Muscle layer of duodenum (tissue), 2 donors: ENCODE data around the gene GRIK1.

Source experiments
- H3K27ac ChIP-seq: one replicate; pipeline ENCODE4 v1.7.0; 2013; ENCODE audit warnings: mild to moderate bottlenecking, low read length
- H3K27me3 ChIP-seq: one replicate; pipeline ENCODE4 v1.7.0; 2013; ENCODE audit warnings: low read depth, mild to moderate bottlenecking, control low read depth, low read length
- H3K36me3 ChIP-seq, 2 donors: one replicate each; pipeline ENCODE4 v1.7.0; 2013; ENCODE audit warnings: low read length in 2 of 2, control low read depth in 1 of 2, mild to moderate bottlenecking in 1 of 2; ENCODE audit not compliant: insufficient read depth in 2 of 2, control insufficient read depth in 1 of 2
- H3K4me1 ChIP-seq, 2 donors: one replicate each; pipeline ENCODE4 v1.7.0; 2013; ENCODE audit warnings: low read length in 2 of 2, mild to moderate bottlenecking in 2 of 2, control low read depth in 1 of 2, moderate library complexity in 1 of 2; ENCODE audit not compliant: insufficient read depth in 2 of 2, control insufficient read depth in 1 of 2
- H3K4me3 ChIP-seq, 2 donors: one replicate each; pipeline ENCODE4 v1.7.0; 2013; ENCODE audit warnings: low read length in 2 of 2, low read depth in 1 of 2, mild to moderate bottlenecking in 1 of 2
- H3K9me3 ChIP-seq, 2 donors: one replicate each; pipeline ENCODE4 v1.7.0; 2013; ENCODE audit warnings: low read length in 2 of 2, control low read depth in 1 of 2, mild to moderate bottlenecking in 1 of 2; ENCODE audit not compliant: control insufficient read depth in 1 of 2
- donor health status: healthy.

GRIK1 gene

GRCh38 chr21:29949991-29950390 lies 10.2 kb upstream of the GRIK1 start:
- H3K27me3 ChIP-seq = no peaks in the 10 kb centered on the region
- no peaks in the 10 kb centered on the region for H3K4me1 ChIP-seq
- H3K4me3 ChIP-seq = no peak overlapping the region
- H3K36me3 ChIP-seq = no peaks in the 10 kb centered on the region
- no peaks in the 10 kb centered on the region for H3K9me3 ChIP-seq
- H3K27ac ChIP-seq = no peak overlapping the region

DNA sequence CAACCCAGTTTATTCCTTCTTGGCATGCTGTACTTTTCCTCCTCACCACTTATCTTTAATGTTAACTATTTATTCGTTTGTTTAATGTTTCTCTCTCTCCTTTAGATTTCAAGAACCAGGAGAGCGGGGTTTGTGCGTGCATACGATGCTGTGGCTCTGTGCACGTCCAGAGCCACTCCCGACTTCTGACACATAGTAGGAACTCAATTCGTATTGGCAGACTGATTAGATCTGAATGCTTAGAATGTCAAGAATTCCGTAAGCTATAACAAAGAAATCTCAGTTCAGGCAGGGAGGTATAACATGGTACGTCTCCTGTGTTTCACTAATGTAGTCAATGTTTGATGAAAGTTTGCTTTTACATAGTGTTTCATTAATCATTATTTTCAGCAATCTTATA lies 7.3 kb upstream of the GRIK1 start:
- Histone ChIP-seq H3K27ac (no peak overlapping the region), H3K36me3 (no peaks in the 10 kb centered on the region), H3K4me3 (no peak overlapping the region), H3K9me3 (no peaks in the 10 kb centered on the region), H3K27me3 (no peaks in the 10 kb centered on the region), H3K4me1 (no peaks in the 10 kb centered on the region)

- H3K4me1 ChIP-seq = peaks cover 0 to 15% of the 10 kb centered on the region in 2 donors
- H3K27ac ChIP-seq = no peak overlapping the region
- no peaks in the 10 kb centered on the region for H3K36me3 ChIP-seq
- H3K9me3 ChIP-seq = no peaks in the 10 kb centered on the region
- no peak overlapping the region for H3K4me3 ChIP-seq
- peaks cover 8% of the 10 kb centered on the region for H3K27me3 ChIP-seq
These were observed 4.1 kb upstream of the GRIK1 start for GRCh38 chr21:29943885-29944284.

- peaks cover 17% of the 10 kb centered on the region for H3K27me3 ChIP-seq
- peaks cover 0 to 17% of the 10 kb centered on the region in 2 donors for H3K4me1 ChIP-seq
These were observed 2.2 kb upstream of the GRIK1 start for GRCh38 chr21:29942034-29942433.

DNA sequence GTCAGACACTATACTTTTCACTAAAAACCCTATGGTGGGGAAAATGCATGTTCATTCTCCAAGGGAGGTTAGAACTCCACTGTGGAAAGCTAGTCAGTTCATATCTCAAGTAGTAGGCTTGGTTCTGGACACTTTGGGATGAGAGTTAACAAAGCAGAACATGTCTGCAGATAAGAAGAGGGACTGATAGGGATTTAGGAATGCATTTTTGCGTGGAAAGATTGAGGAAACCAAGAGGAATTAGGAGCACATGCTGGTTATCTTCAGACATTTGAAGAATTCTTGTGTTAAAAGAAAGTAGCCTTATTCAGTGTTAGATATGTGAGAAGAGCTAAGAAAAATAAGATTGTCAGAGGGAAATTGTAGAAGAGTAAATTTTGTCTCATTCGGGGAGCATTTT lies 1.2 kb upstream of the GRIK1 start:
- H3K27me3 ChIP-seq = peaks cover 19% of the 10 kb centered on the region

More at GRCh38 chr21:29942034-29942433, 2.2 kb upstream of the GRIK1 start:
- H3K36me3 ChIP-seq = no peaks in the 10 kb centered on the region
- no peak overlapping the region for H3K4me3 ChIP-seq
- H3K27ac ChIP-seq = no peak overlapping the region
- no peaks in the 10 kb centered on the region for H3K9me3 ChIP-seq

DNA sequence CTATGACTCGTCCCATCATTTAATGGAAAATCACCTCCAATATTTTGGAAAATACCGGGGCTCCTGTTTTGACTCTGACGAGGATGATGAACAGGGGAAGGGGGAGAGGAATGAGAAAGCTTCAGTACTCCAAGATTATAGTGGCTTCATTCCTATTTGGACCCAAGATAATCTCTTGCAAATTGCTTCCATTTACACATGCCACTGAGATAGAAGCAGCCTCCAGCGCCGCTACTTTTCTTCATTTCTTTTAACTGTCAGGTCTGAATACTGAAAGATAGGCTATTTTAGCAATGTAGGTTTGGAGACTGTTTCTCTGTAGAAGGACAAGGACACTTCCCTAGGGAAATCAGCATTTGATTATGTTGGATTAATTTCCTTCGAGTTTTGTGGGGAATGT lies 565 bp upstream of the GRIK1 start:
- H3K27me3 ChIP-seq = peaks cover 19% of the 10 kb centered on the region

More for the DNA sequence above, 1.2 kb upstream of the GRIK1 start:
- Histone ChIP-seq H3K9me3 (no peaks in the 10 kb centered on the region), H3K4me1 (peaks cover 0 to 17% of the 10 kb centered on the region in 2 donors), H3K36me3 (no peaks in the 10 kb centered on the region), H3K27ac (no peak overlapping the region), H3K4me3 (no peak overlapping the region)

GRCh38 chr21:29939104-29939923 lies 482 bp downstream of the GRIK1 start:
- peaks cover 0 to 17% of the 10 kb centered on the region in 2 donors for H3K4me1 ChIP-seq
- H3K27ac ChIP-seq = no peak overlapping the region
- no peaks in the 10 kb centered on the region for H3K36me3 ChIP-seq
- peak overlapping the region; percentile 12 to 57 for H3K4me3 ChIP-seq
- no peaks in the 10 kb centered on the region for H3K9me3 ChIP-seq
- peaks cover 19% of the 10 kb centered on the region for H3K27me3 ChIP-seq

More for the DNA sequence above, 565 bp upstream of the GRIK1 start:
- Histone ChIP-seq H3K9me3 (no peaks in the 10 kb centered on the region), H3K27ac (no peak overlapping the region), H3K4me1 (peaks cover 0 to 17% of the 10 kb centered on the region in 2 donors), H3K4me3 (peak overlapping the region in 1 of 2 donors; percentile 5), H3K36me3 (no peaks in the 10 kb centered on the region)

- H3K27me3 ChIP-seq = peaks cover 19% of the 10 kb centered on the region
- H3K9me3 ChIP-seq = no peaks in the 10 kb centered on the region
- peaks cover 0 to 17% of the 10 kb centered on the region in 2 donors for H3K4me1 ChIP-seq
- no peak overlapping the region for H3K27ac ChIP-seq
- H3K36me3 ChIP-seq = no peaks in the 10 kb centered on the region
- H3K4me3 ChIP-seq = peak overlapping the region in 1 of 2 donors; percentile 57
These were observed 1.1 kb downstream of the GRIK1 start for GRCh38 chr21:29938776-29939103.

DNA sequence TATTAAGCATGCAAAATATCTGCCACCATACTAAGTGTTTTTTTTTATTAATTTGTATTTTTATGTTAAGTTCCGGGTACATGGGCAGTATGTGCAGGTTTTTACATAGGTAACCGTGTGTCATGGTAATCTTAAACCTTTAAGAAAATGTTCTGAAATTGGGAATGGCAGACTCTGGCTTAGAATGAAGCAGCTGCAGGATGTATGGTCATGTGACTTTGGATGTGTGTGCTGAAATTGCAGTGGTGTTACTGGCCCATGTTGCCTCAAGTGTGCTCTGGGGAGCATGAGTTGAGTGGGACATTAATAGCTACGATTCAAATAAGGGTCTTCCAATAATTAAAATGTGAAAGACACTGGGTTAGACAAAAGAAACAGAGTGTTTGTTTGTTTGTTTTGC lies 6.7 kb downstream of the GRIK1 start:
- Histone ChIP-seq H3K4me1 (no peaks in the 10 kb centered on the region), H3K27ac (no peak overlapping the region), H3K4me3 (no peak overlapping the region), H3K27me3 (peaks cover 5% of the 10 kb centered on the region), H3K9me3 (no peaks in the 10 kb centered on the region), H3K36me3 (no peaks in the 10 kb centered on the region)

DNA sequence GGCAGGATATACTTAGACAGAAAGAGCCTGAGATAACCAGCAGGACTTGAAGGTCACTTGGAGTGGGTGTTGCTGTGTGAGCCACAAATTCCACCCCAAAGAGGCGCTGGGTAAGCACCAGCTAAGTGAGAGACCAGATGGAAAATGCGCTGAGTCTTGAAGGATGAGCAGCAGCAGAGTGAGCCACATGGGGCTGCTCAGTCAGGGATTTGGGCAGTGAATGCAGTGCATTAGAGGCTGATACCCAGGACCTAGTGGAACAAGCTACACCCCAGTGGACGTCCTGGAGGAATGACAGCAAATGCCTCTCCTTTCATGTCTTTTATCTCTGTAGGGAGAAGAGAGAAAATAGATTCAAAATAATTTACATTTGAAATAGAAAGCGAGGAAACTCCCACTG lies 11.3 kb downstream of the GRIK1 start:
- H3K4me1 ChIP-seq = no peaks in the 10 kb centered on the region

DNA sequence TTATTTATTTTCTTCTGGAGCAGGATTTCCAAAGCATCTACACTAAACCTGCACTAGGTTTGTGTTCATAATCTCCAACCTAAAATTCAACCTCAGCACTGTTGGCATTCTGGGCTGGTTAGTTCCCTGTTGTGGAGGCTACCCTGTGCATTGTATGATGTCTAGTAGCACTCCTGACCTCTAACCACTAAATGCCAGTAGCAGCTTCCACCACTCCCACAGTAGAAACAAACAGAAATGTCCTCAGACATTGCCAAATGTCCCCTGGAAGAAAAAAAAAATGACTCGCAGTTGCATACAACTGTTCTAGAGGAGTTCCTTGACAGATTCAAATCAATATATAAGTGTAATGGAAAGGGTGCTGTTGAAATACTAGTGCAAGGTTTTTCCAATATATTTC lies 18.9 kb downstream of the GRIK1 start:
- H3K9me3 ChIP-seq = no peaks in the 10 kb centered on the region
- H3K27me3 ChIP-seq = no peaks in the 10 kb centered on the region
- no peaks in the 10 kb centered on the region for H3K36me3 ChIP-seq
- H3K4me1 ChIP-seq = no peaks in the 10 kb centered on the region
- H3K27ac ChIP-seq = no peak overlapping the region
- H3K4me3 ChIP-seq = no peak overlapping the region

More for the DNA sequence above, 11.3 kb downstream of the GRIK1 start:
- Histone ChIP-seq H3K27ac (no peak overlapping the region), H3K36me3 (no peaks in the 10 kb centered on the region), H3K9me3 (no peaks in the 10 kb centered on the region), H3K27me3 (no peaks in the 10 kb centered on the region), H3K4me3 (no peak overlapping the region)

GRCh38 chr21:29914326-29914725 lies 25.5 kb downstream of the GRIK1 start:
- Histone ChIP-seq H3K27me3 (no peaks in the 10 kb centered on the region), H3K9me3 (peaks cover 0 to 4% of the 10 kb centered on the region in 2 donors), H3K27ac (no peak overlapping the region), H3K4me3 (no peak overlapping the region), H3K36me3 (no peaks in the 10 kb centered on the region), H3K4me1 (no peaks in the 10 kb centered on the region)
